Muscle layer of duodenum (tissue), 2 donors: Measurements from ENCODE around the gene NAT14.

Experiments used
- H3K27ac ChIP-seq: one replicate; pipeline ENCODE4 v1.7.0; 2013; ENCODE audit warnings: mild to moderate bottlenecking, low read length
- H3K27me3 ChIP-seq: one replicate; pipeline ENCODE4 v1.7.0; 2013; ENCODE audit warnings: low read depth, mild to moderate bottlenecking, control low read depth, low read length
- H3K36me3 ChIP-seq, 2 donors: one replicate each; pipeline ENCODE4 v1.7.0; 2013; ENCODE audit warnings: low read length in 2 of 2, control low read depth in 1 of 2, mild to moderate bottlenecking in 1 of 2; ENCODE audit not compliant: insufficient read depth in 2 of 2, control insufficient read depth in 1 of 2
- H3K4me1 ChIP-seq, 2 donors: one replicate each; pipeline ENCODE4 v1.7.0; 2013; ENCODE audit warnings: low read length in 2 of 2, mild to moderate bottlenecking in 2 of 2, control low read depth in 1 of 2, moderate library complexity in 1 of 2; ENCODE audit not compliant: insufficient read depth in 2 of 2, control insufficient read depth in 1 of 2
- H3K4me3 ChIP-seq, 2 donors: one replicate each; pipeline ENCODE4 v1.7.0; 2013; ENCODE audit warnings: low read length in 2 of 2, low read depth in 1 of 2, mild to moderate bottlenecking in 1 of 2
- H3K9me3 ChIP-seq, 2 donors: one replicate each; pipeline ENCODE4 v1.7.0; 2013; ENCODE audit warnings: low read length in 2 of 2, control low read depth in 1 of 2, mild to moderate bottlenecking in 1 of 2; ENCODE audit not compliant: control insufficient read depth in 1 of 2
- donor health status: healthy.

The NAT14 gene

DNA sequence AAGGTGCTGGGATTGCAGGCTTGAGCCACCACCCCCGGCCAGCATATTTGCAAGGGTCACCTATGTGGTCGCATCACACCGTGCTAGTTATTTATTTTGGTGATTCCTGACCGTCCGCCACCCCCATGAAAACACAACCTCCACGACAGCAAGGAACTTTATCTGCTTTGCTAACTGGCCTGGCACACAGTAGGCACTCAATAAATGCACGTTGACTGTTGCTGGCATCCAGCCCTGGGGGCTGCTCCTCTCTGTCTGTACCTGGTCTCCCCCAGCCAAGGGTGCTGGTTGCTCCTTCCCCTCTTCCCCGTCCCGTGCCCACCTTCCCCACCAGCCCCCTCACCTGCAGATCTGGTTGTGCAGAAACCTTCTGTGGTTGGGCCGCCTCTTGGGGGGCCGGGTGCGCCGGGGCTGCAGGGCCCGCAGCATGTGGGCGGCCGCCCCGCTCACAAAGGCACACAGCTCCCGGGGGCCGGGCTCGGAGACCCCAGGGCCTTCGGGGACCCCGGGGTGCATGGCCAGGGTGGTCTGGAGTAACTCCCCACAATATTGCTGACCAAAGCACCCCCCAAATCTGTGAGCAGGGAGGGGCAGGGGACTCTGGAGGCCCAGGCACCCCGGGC is 20.8 kb upstream of the NAT14 start:
- no peaks in the 10 kb centered on the region for H3K27me3 ChIP-seq
- H3K27ac ChIP-seq, result no peak overlapping the region
- peaks cover 10 to 33% of the 10 kb centered on the region in 2 donors for H3K4me1 ChIP-seq
- no peaks in the 10 kb centered on the region for H3K9me3 ChIP-seq
- H3K36me3 ChIP-seq, result no peaks in the 10 kb centered on the region
- H3K4me3 ChIP-seq, result no peak overlapping the region

DNA sequence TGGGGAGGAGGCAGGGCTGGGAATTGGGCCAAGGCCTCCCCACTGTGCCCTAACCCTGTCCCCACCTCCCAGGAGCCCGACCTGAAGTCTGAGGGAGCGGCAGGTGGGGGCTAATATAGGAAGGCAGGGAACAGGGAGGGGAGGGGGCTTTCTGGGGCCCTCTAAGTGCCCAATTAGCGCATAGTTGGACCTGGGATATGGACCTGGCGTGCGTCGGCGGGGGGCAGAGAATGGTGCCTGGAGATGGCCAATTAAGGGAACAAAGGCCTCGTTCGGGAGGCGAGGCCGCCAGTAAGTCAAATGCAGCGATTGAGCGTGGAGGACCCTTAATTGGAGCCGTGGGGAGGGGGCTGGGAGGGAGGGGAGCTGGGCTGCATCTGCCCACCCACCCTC is 20.3 kb upstream of the NAT14 start, which contains the start of gene C19orf85:
C19orf85 (minus strand) TSS at position 90 of the 393 bp plus-strand sequence. CDS start 197 bp downstream, outside the sequence.
- Histone ChIP-seq H3K9me3 (no peaks in the 10 kb centered on the region), H3K4me1 (peaks cover 10 to 30% of the 10 kb centered on the region in 2 donors), H3K4me3 (no peak within 1 kb of the TSS), H3K36me3 (no peaks in the 10 kb centered on the region), H3K27ac (no peak within 1 kb of the TSS), H3K27me3 (no peaks in the 10 kb centered on the region)

DNA sequence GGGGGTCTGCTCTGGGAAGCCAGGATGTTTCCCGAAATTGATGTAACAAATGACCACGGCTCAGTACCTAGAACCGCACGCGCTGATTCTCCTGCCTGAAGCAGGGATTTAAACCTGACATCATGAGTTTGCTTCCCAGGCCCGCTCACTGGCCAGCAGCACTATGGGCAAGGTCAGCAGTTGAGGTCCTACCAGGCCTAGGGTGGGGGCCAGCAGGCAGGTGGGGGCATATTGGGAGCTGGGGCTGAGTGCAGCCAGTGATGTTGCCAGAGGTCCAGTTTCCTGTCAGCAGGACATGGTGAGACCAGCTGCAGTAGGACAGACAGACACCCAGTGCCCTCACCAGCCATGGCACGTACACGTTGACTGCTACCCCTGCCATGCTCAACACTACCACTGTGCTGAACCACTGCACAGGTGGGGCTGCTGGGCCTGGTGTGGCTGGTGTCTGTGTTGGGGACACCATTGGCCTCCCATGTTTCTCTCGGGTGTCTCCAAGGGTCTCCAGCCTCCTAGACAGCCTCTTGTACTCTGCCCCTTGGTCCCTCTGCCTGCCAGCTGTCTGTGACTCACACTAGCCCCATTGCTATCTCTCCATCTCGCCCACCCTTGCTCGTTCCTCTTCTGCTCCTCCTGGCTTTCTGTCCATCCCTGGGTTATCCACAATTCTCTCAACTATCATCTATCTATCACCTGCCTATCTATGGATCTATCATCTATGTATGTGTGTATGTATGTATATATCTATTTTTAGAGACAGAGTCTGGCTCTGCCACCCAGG is 19.3 kb upstream of the NAT14 start:
- no peak overlapping the region for H3K27ac ChIP-seq
- peaks cover 4 to 20% of the 10 kb centered on the region in 2 donors for H3K4me1 ChIP-seq

DNA sequence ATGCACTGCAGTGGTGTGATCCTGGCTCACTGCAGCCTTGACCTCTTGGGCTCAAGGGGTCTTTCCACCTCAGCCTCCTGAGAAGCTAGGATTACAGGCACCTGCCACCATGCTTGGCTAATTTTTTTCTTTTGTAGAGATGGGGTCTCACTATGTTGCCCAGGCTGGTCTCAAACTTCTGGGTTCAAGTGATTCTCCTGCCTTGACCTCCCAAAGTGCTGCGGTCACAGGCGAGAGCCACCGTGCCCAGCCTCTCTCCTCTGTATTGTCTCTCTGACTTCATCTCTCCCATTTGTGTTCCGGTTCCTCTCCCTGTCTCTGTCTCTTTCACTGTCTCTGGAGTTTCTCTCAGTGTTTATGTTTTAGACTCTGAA is 18.8 kb upstream of the NAT14 start:
- no peak overlapping the region for H3K27ac ChIP-seq
- H3K4me3 ChIP-seq, result no peak overlapping the region
- H3K4me1 ChIP-seq, result peaks cover 4 to 16% of the 10 kb centered on the region in 2 donors
- H3K27me3 ChIP-seq, result no peaks in the 10 kb centered on the region
- H3K36me3 ChIP-seq, result no peaks in the 10 kb centered on the region
- no peaks in the 10 kb centered on the region for H3K9me3 ChIP-seq

More for the DNA sequence above, 19.3 kb upstream of the NAT14 start:
- no peaks in the 10 kb centered on the region for H3K9me3 ChIP-seq
- no peaks in the 10 kb centered on the region for H3K36me3 ChIP-seq
- H3K4me3 ChIP-seq, result no peak overlapping the region
- H3K27me3 ChIP-seq, result no peaks in the 10 kb centered on the region

DNA sequence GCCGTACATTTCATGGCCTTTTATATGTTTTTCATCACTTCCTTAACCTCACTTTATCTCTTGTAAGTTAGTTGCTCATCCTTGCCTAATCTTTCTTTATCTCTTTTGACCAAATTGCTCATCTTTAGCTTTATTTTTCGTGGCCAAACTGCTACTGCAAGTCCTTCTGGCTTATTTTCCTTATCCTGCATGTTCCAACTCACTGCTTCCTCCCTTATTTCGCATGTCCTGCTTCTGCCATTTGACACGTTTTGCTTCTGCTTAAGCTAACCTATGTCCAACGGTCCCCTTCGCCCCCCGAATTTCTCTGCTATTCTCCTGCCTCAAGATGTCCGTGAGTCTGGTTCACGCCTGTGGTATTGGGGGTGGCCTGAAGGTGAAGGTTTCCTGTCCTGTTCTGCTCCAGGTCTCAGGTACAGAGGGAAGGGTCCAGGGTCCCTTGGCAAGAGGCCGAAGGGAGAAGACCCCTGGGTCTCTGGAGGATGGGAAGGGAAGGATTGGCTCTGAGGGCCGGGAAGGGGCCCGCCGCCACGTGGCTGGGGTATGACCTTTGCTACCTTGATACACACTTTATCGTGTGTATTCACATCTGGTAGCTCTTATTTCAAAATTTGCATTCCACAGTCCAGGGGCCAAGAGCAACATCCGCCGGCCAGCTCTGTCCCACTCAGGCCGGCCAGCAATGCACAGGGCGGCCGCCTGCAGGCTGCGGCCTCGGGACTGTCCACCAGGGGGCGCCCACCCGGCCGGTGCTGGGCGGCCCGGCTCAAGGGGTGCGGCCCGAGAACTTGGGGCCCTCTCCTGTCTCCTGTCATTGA is 17.5 kb upstream of the NAT14 start:
- Histone ChIP-seq H3K4me3 (no peak overlapping the region), H3K4me1 (peaks cover 4 to 13% of the 10 kb centered on the region in 2 donors), H3K9me3 (no peaks in the 10 kb centered on the region), H3K36me3 (no peaks in the 10 kb centered on the region), H3K27me3 (no peaks in the 10 kb centered on the region), H3K27ac (no peak overlapping the region)

DNA sequence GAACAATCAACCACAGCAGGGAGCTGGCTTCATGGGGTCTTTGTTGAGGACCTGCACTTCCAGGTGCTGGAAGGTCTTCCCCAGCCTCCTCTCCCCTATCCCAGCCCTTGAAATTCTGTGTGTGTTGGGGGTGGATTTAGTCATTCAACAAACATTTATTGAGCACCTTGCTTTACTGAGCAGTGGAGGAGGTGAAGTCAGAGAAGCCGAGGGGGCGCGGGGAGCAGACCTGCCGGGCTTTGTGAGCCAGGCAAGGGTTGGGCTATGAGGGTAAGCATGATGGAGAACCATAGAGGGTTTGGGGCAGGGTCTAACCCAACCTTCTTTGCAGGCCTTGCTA is 17.0 kb upstream of the NAT14 start:
- H3K27ac ChIP-seq, result no peak overlapping the region
- no peaks in the 10 kb centered on the region for H3K9me3 ChIP-seq
- no peaks in the 10 kb centered on the region for H3K36me3 ChIP-seq
- H3K4me3 ChIP-seq, result no peak overlapping the region
- H3K4me1 ChIP-seq, result peaks cover 4 to 8% of the 10 kb centered on the region in 2 donors
- no peaks in the 10 kb centered on the region for H3K27me3 ChIP-seq

DNA sequence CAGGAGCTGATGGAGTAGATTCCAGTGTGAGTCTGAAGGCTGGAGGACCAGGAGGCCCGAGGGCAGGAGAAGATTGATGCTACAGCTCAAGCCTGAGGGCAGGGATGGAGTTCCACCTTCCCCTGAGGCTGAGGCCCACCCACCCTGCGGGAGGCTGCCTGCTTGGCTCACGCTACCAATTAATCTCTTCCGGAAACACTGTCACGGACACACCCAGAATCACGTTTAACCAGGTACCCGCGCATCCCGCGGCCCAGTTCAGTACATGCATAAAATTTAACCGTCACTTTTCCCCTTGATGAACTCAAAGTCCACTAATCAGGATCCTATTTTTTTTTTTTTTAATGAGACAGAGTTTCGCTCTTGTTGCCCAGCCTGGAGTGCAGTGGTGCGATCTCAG is 13.7 kb upstream of the NAT14 start:
- peaks cover 8 to 14% of the 10 kb centered on the region in 2 donors for H3K4me1 ChIP-seq
- H3K9me3 ChIP-seq, result no peaks in the 10 kb centered on the region
- H3K4me3 ChIP-seq, result no peak overlapping the region
- no peaks in the 10 kb centered on the region for H3K27me3 ChIP-seq
- H3K36me3 ChIP-seq, result no peaks in the 10 kb centered on the region
- H3K27ac ChIP-seq, result no peak overlapping the region

DNA sequence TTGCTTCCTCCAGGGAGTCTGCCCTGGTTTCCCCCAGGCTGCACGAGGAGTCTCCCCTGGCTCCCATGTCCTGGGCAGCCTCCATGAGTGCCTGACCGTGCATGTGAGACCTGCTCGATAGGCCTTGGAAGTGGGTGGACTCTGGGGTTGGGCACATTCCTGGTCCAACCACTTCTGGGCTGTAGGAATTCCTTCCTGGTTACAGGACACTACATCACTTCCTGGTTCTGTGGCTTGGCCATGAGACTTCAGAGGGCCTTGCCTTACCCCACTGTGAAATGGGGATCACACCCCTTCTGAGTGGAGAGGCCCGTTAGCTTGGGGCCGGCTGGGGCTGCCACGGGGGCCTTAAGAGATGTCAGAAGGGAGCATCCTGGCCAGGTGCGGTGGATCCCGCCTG is 12.5 kb upstream of the NAT14 start:
- Histone ChIP-seq H3K9me3 (no peaks in the 10 kb centered on the region), H3K4me3 (no peak overlapping the region), H3K27ac (no peak overlapping the region), H3K36me3 (no peaks in the 10 kb centered on the region), H3K4me1 (peaks cover 6 to 18% of the 10 kb centered on the region in 2 donors), H3K27me3 (no peaks in the 10 kb centered on the region)

DNA sequence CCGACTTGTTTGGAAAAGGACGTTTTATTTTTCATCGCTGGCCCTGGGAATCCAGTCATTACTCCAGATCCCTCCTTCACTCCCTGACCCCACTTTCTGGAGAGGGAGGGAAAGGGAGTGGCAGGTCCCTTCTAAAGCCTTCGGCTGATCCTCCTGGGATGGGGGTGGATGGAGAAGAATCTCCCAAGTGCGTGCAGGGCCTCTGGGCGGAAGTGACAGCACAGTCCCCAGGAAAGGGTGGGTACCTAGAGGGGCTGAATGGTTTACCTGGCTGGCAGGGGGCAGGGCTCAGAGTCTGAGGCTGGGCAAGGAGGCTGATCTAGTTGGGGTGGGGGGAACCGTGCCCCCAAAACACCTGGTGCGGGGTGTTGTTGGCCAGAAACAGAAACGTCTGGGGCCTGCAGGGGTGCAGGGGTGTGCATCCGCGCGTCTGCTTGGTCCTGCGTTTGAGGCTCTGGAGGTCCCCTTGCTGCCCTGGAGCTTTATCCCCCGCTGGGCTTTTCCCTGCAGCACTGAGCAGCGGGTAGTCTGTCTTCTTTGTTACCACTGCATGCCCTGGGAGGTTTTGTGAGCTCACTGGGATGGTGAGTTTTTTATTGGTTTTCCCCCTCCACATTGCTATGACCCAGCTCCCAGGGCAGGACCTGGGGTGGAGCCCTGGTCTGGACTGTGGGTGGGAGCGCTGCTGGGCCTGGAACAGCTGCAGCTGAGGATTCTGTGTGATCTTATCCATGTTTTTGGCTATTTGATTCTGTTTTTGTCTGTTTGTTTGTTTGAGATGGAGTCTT is 11.6 kb upstream of the NAT14 start:
- peaks cover 9 to 16% of the 10 kb centered on the region in 2 donors for H3K4me1 ChIP-seq
- no peaks in the 10 kb centered on the region for H3K27me3 ChIP-seq
- no peaks in the 10 kb centered on the region for H3K9me3 ChIP-seq
- H3K4me3 ChIP-seq, result no peak overlapping the region
- H3K27ac ChIP-seq, result no peak overlapping the region
- H3K36me3 ChIP-seq, result no peaks in the 10 kb centered on the region

DNA sequence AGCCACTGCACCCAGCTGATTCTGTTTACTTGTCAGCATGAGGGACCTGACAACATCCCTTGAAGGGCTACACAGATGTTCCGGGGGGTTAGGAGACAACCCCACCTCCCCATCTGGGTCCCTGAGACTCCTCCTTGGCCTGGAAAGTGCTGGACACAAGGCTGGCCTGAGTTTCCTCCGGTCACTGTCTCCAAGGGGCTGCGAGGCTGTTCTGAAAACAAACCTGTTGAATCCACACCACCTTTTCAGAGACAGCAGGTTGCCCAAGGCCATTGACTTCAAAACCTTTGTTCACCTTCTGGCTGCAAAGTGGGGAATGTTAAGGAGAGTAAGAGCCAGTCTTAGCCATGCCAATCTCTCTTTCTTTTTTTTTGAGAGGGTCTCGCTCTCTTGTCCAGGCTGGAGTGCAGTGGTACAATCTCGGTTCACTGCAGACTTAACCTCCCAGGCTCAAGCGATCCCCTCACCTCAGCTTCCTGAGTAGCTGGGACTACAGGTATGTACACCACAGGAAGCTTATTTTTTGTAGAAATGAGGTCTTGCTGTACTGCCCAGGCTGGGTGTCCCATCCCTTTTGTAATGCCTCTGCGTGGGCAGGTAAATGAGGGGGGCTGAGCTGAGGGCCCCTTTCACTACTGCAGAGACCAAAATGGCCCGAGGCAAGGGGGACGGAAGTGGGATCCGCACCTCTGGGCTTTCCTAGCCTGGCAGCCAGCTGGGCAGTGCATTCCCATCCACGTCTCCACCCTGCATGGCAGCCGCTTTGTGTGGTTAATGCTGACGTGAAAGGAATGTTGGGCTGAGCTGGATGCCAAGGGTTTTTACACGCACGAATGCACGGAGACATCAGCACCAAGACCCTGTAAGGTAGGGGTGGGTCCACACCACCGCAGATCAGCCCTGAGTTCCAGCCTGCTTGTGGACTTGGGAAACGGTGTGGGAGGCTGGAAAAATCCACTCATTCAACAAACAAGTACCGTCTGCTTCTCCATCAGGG is 10.4 kb upstream of the NAT14 start:
- no peak overlapping the region for H3K4me3 ChIP-seq
- H3K27ac ChIP-seq, result no peak overlapping the region
- H3K9me3 ChIP-seq, result no peaks in the 10 kb centered on the region
- H3K4me1 ChIP-seq, result peaks cover 9 to 16% of the 10 kb centered on the region in 2 donors
- no peaks in the 10 kb centered on the region for H3K27me3 ChIP-seq
- no peaks in the 10 kb centered on the region for H3K36me3 ChIP-seq
